ENCODE measurements around the gene SLC10A7. TPM values are rescaled to one million over a fixed set of nuclear protein-coding genes. Genes with fewer than 3 reads are reported as not detected.

Gene SLC10A7
- total and polyA plus RNA-seq, 2 of the 4 experiments (the other 2 are of a cell fraction) = 5.2 to 8.4 TPM

GRCh38 chr4:146494143-146494542 is 27.6 kb downstream of the SLC10A7 start:
- Histone ChIP-seq H4K5ac (ENCODE audit: low read depth, low read length) (no peak overlapping the region), H3K9ac (ENCODE audit: low read depth, low read length) (no peak overlapping the region), H3K36me3 (ENCODE audit: control insufficient read depth, insufficient read depth, low read length) (no peaks in the 10 kb centered on the region), H3K9me1 (ENCODE audit: insufficient read depth, low read length) (no peaks in the 10 kb centered on the region), H3K27me3 (ENCODE audit: control insufficient read depth, insufficient read depth, low read length) (no peaks in the 10 kb centered on the region), H3K23ac (ENCODE audit: low read depth, low read length) (no peak overlapping the region), H4K20me1 (ENCODE audit: insufficient read depth, low read length) (no peaks in the 10 kb centered on the region), H3K4me3 (ENCODE audit: insufficient read depth, low read depth, low read length) (no peak overlapping the region), H3K4me1 (ENCODE audit: control insufficient read depth, insufficient read depth, low read length) (peaks cover 2% of the 10 kb centered on the region; the same call in 1 of the 2 replicates), H3K27ac (ENCODE audit: insufficient read depth, low read length) (no peak overlapping the region), H3K14ac (replicated peaks; ENCODE audit: low read depth, low read length) (no peak overlapping the region), H3K4ac (ENCODE audit: low read depth, low read length) (no peak overlapping the region), H3K56ac (ENCODE audit: extremely low read depth, insufficient read depth, low read length) (no peak overlapping the region), H2BK120ac (ENCODE audit: low read depth, low read length) (no peak overlapping the region), H3K4me2 (ENCODE audit: low read depth, low read length) (no peak overlapping the region), H4K8ac (ENCODE audit: low read depth in 2 of 2, low read length in 2 of 2) (no peak overlapping the region), H2AK5ac (ENCODE audit: low read depth, low read length) (no peak overlapping the region), H4K91ac (ENCODE audit: insufficient read depth, low read depth, low read length) (no peak overlapping the region), H2AK9ac (replicated peaks; ENCODE audit: low read depth, low read length, poor library complexity) (no peak overlapping the region), H2AFZ (replicated peaks; ENCODE audit: low read length, poor library complexity) (no peak overlapping the region), H3K79me1 (ENCODE audit: low read depth in 1 of 2, low read length in 2 of 2) (peaks cover 4 to 18% of the 10 kb centered on the region in 2 experiments; a peak in 3 of 4 replicates), H2BK5ac (ENCODE audit: low read depth, low read length, poor library complexity, severe bottlenecking) (no peak overlapping the region), H3K9me3 (ENCODE audit: control insufficient read depth, insufficient read depth, low read length) (no peaks in the 10 kb centered on the region), H2BK20ac (ENCODE audit: low read depth, low read length) (no peak overlapping the region), H2BK15ac (ENCODE audit: low read depth, low read length) (no peak overlapping the region), H3K18ac (ENCODE audit: low read depth, low read length) (no peak overlapping the region)
- POLR2A ChIA-PET (ENCODE audit: unreplicated experiment) = no interaction called here
- ATAC-seq (ENCODE audit: low read depth) (no peak), DNase-seq (no peak)
- CTCF ChIA-PET = no interaction called here
- in situ Hi-C loops (cut with MboI; ENCODE audit: low sequenced_read_pairs) = no loop called here
- TF ChIP-seq CHD1 (IDR thresholded peaks at IDR 0.05; ENCODE audit: low read depth, low read length) = no peak
- TF ChIP-seq MAZ (IDR thresholded peaks at IDR 0.05; ENCODE audit: borderline replicate concordance, low read depth, low read length) = no peak
- no peak for TF ChIP-seq RFX5 (IDR thresholded peaks at IDR 0.05; ENCODE audit: low read depth, low read length)
- TF ChIP-seq USF2 (IDR thresholded peaks at IDR 0.05; ENCODE audit: low read depth, low read length) = no peak
- TF ChIP-seq MXI1 (IDR thresholded peaks at IDR 0.05; ENCODE audit: borderline replicate concordance, low read depth, low read length) = no peak
- no peak for TF ChIP-seq SMC3 (IDR thresholded peaks at IDR 0.05; ENCODE audit: low read depth, low read length)
- TF ChIP-seq BHLHE40 (IDR thresholded peaks at IDR 0.05; ENCODE audit: low read depth, low read length) = no peak
- no peak for TF ChIP-seq POLR2A (IDR thresholded peaks at IDR 0.05; ENCODE audit: low read depth, low read length)
- TF ChIP-seq MAFK (IDR thresholded peaks at IDR 0.05; ENCODE audit: low read depth, low read length) = no peak
- TF ChIP-seq CTCF (conservative IDR thresholded peaks at IDR 0.05; ENCODE audit: low read depth, low read length) = no peak
- no peak for TF ChIP-seq FOS (IDR thresholded peaks at IDR 0.05; ENCODE audit: low read depth, low read length)
- TF ChIP-seq RAD21 (IDR thresholded peaks at IDR 0.05; ENCODE audit: low read length) = no peak
- dilution Hi-C loops (cut with HindIII; ENCODE audit: low sequenced_read_pairs, unreplicated experiment) = no loop called here
- no TSS peak for BruUV-seq (replicated peaks)
- intact Hi-C loops (cut with micrococcal nuclease) = no loop called here
- 100% methylated on average over 5 of the region's 6 CpGs; no CpG with 5 or more reads in 1 of the 2 experiments for WGBS, 2 experiments (ENCODE audit: extremely low coverage in 2 of 2, insufficient read length in 1 of 2)
